ENCODE measurements around the gene TEX11.

DNA sequence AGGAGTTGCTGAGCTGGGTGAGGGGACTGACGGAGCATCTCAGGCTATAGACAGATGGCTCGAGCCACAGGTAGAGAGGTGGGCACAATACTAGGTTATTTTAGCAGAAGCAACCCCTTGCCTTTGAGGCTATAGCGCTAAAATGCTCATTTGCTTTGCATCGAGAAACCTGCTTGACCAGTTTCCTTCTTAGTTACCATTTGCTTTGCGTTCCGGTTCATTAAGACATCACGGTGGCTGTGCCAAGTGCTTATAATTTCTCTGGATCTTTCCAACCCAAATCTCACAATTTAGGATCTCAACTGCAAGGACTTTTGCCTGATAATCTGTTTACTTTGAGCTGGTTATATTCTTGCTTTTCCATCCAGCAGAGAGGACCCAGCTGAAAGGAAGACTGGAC is 423.0 kb downstream of the TEX11 start:
- TF ChIP-seq, protein P1, sequence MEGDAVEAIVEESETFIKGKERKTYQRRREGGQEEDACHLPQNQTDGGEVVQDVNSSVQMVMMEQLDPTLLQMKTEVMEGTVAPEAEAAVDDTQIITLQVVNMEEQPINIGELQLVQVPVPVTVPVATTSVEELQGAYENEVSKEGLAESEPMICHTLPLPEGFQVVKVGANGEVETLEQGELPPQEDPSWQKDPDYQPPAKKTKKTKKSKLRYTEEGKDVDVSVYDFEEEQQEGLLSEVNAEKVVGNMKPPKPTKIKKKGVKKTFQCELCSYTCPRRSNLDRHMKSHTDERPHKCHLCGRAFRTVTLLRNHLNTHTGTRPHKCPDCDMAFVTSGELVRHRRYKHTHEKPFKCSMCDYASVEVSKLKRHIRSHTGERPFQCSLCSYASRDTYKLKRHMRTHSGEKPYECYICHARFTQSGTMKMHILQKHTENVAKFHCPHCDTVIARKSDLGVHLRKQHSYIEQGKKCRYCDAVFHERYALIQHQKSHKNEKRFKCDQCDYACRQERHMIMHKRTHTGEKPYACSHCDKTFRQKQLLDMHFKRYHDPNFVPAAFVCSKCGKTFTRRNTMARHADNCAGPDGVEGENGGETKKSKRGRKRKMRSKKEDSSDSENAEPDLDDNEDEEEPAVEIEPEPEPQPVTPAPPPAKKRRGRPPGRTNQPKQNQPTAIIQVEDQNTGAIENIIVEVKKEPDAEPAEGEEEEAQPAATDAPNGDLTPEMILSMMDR (IDR thresholded peaks at IDR 0.05; ENCODE audit: low read depth, low read length), result no peak
- TF ChIP-seq POLR2A (IDR thresholded peaks at IDR 0.05; ENCODE audit: extremely low read depth, insufficient read length) (no peak), MAX (IDR thresholded peaks at IDR 0.05; ENCODE audit: low read depth, low read length) (no peak), MYC (IDR thresholded peaks at IDR 0.05; ENCODE audit: low read depth, low read length) (no peak)

Measured in NB4 (cell line).